ENCODE results near the gene ITGA11.

The ITGA11 gene

DNA sequence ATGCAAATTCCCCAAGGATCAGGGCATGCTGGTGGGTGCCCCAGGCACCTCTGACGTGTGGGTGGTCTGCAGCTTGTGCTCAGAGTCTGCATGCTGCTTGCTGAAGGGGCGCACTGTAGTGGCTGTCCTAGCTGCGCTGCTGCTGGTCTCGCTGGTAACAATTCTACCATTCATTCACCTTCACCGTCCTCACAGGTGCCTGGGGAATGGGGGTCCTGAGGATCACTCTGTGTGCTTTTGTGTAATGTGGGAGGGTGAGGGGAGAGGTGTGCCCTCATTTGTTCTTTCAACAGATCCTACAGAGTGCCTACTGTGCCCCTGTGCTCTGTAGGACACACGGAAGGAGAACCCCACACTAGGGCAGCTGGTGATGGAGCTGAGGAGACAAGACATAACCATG lies 2.1 kb upstream of the ITGA11 start:
- no peak overlapping the region for H3K27ac ChIP-seq
- POLR2A ChIA-PET (ENCODE audit: low non-redundant PET): no interaction called here
- TF ChIP-seq, protein P1, sequence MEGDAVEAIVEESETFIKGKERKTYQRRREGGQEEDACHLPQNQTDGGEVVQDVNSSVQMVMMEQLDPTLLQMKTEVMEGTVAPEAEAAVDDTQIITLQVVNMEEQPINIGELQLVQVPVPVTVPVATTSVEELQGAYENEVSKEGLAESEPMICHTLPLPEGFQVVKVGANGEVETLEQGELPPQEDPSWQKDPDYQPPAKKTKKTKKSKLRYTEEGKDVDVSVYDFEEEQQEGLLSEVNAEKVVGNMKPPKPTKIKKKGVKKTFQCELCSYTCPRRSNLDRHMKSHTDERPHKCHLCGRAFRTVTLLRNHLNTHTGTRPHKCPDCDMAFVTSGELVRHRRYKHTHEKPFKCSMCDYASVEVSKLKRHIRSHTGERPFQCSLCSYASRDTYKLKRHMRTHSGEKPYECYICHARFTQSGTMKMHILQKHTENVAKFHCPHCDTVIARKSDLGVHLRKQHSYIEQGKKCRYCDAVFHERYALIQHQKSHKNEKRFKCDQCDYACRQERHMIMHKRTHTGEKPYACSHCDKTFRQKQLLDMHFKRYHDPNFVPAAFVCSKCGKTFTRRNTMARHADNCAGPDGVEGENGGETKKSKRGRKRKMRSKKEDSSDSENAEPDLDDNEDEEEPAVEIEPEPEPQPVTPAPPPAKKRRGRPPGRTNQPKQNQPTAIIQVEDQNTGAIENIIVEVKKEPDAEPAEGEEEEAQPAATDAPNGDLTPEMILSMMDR (conservative IDR thresholded peaks at IDR 0.05; ENCODE audit: low read depth): no peak
- CTCF ChIA-PET: no interaction called here
- no peak for DNase-seq (ENCODE audit: low spot score)

DNA sequence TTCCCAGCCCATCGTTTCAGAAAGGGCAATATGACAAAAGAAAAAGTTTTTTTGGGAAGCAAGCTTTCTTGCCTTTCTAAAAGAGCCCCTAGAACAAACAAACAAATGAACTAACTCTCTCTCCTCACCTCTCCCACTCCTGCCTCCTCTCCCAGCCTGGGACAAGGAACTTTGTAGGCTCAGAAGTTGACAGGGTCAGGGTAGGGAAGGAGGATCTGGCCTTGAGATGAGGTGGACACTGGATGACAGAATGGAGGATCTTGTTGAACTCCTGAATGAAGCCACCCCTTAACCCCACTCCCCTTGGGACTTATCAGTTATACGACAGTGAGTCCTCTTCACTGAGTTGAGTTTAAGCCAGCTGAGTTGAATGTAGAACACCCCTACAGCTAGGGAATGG lies 1.6 kb upstream of the ITGA11 start:
- CTCF ChIA-PET: no interaction called here
- POLR2A ChIA-PET (ENCODE audit: low non-redundant PET): no interaction called here
- TF ChIP-seq, protein P1 (conservative IDR thresholded peaks at IDR 0.05; ENCODE audit: low read depth): no peak
- no peak overlapping the region for H3K27ac ChIP-seq
- DNase-seq (ENCODE audit: low spot score): no peak

DNA sequence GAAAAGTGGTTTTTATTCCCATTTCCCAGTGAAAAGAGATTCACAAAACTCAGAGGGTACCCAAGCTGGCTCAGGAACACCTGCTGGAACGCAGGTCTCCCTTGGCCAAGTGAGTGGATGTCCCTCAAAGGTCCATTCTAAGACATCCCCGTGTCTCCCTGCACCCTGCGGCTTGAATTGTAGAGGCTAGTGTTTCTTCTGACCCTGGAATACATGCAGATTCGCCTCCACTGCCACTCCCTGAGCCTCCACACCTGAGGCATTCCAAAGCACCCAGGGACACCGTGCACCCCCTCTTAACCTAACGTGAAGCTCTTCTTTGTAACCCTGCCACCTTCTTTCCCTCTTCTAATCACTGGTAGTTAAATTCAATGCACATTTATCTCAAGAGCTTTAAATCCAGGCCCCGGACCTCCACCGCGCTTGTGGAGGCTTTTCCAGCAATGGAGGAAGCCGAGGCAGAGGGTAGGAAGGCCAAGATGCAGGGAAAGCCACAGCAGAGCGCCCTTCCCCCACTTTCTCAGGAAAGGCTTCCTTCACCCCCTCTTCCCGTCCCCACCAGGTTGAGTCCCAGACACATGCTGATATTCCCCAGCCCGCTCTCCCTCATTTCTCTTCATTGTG lies 590 bp upstream of the ITGA11 start:
- no peak overlapping the region for H3K27ac ChIP-seq
- POLR2A ChIA-PET (ENCODE audit: low non-redundant PET): no interaction called here
- TF ChIP-seq, protein P1 (conservative IDR thresholded peaks at IDR 0.05; ENCODE audit: low read depth): no peak
- DNase-seq (ENCODE audit: low spot score): no peak
- CTCF ChIA-PET: no interaction called here

DNA sequence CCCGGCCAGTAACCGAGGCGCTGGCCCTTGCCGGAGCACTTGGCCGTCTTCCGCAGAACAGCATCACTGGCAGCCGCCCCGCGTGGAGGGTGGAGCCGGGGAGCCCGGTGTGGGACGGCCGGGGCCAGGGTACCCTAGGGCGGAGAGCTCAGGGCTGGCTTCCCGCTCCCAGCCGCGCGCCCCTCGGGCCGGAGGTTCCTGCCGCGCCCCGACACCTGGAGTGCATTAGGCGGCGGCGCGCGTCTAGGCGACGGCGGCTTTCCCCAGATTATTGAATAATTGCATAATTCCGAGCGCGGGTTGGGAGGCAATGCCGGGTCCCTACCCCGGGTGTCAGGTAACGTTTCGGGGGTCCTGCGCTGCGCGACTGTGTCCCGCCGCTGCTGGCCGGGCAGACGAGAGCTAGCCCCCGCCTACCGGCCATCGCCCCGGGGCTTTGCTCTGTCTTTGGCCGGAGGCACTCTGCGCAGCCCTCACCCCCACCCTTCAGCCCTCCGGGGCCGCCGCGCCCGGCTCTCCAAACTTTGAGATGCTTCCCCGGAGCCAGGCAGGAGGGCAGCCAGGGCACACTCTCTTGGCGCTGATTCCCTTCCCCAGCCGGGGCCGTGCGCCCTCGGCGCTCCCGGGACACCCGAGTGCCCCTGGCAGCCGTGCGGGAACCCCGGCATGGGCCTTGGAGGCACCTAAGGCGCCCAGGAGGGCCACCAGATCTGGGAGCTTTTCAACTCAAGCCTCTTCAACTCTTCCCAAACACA lies 749 bp downstream of the ITGA11 start:
- ChIA-PET POLR2A (ENCODE audit: low non-redundant PET) (no interaction called here), CTCF (interaction anchor here (0.6 kb wide), 2 partner anchors 13 to 1024 kb away, joined by 3 to 4 read pairs; no protein-coding TSS in a partner anchor)
- no peak for DNase-seq (ENCODE audit: low spot score)
- TF ChIP-seq, protein P1 (conservative IDR thresholded peaks at IDR 0.05; ENCODE audit: low read depth): no peak
- no peak overlapping the region for H3K27ac ChIP-seq

DNA sequence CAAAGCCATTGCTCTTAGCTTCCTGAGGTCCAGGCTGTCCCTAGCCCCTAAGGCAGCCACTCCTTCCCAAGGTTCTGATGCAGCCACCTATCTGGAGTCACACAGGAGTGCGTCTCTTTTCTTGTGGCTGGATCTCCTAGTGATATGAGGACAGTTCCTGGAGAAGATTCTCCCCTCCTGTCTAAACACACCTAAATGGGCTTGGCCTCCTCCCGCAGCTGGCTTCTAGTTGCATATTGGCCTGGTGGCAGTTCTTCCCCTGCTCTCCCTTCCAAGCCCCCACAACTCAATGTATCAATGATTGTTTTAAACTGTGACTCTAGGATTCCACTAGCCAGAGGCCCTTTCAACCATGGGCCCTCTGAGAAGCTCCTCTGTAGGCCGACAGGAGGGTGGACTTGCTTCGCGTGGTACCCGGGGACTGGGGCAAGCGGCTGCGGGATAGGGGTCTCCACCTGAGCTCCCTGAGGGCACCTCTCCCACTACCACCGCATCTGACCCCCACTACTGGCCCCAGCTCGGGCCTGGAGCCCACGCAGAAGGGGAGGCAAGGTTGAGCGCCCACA lies 1.4 kb downstream of the ITGA11 start:
- TF ChIP-seq, protein P1 (conservative IDR thresholded peaks at IDR 0.05; ENCODE audit: low read depth): no peak
- no peak overlapping the region for H3K27ac ChIP-seq
- POLR2A ChIA-PET (ENCODE audit: low non-redundant PET): no interaction called here
- CTCF ChIA-PET: interaction anchor here (0.6 kb wide), 1 partner anchor 14 kb away, joined by 4 read pairs; no protein-coding TSS in a partner anchor
- DNase-seq (ENCODE audit: low spot score): no peak

DNA sequence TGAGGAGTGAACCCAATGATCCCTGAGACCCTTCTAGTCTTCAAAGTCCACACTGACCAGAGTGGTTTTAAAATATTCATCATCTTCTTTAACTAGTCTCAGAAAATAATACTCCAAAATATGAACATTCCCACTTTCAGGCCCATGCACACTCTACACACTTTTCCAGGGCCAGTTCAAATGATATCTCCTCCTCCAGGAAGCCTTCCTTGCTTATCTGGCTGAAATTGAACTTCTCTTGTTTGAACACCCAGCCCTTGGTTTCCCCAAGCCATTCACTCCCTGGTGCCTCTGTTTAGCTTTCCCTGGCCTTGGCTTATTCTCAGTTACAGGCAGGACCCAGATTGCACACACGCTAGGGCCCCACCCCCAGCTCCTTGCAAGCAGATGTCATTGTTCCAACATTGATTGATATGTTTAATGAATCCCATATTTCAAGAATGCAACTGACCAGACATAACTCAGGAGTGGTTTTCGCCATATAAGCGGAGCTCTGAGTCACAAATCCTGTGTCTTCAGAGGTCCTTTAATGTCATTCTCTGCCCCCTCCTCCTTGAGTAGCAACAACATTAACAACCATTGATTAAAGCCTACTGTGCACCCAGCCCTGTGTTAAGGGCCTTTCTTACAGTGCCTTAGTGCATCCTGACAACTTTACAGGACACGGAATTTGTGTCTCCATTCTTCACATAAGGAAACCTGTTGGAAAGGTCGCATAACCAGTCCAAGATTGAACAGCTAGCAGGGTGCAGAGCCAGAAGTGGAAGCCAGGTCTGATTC lies 2.1 kb downstream of the ITGA11 start:
- POLR2A ChIA-PET (ENCODE audit: low non-redundant PET): no interaction called here
- CTCF ChIA-PET: no interaction called here

More for the DNA sequence above, 2.1 kb downstream of the ITGA11 start:
- no peak for DNase-seq (ENCODE audit: low spot score)
- TF ChIP-seq, protein P1 (conservative IDR thresholded peaks at IDR 0.05; ENCODE audit: low read depth): no peak
- no peak overlapping the region for H3K27ac ChIP-seq

All from RWPE1 (cell line).